ENCODE measurements around the gene CDC42BPB. TPM values are rescaled to one million over a fixed set of nuclear protein-coding genes. Genes with fewer than 3 reads are reported as not detected.

CDC42BPB gene
- total and polyA plus RNA-seq, 12 donors = 41.1 to 108 (median 77.4) TPM

DNA sequence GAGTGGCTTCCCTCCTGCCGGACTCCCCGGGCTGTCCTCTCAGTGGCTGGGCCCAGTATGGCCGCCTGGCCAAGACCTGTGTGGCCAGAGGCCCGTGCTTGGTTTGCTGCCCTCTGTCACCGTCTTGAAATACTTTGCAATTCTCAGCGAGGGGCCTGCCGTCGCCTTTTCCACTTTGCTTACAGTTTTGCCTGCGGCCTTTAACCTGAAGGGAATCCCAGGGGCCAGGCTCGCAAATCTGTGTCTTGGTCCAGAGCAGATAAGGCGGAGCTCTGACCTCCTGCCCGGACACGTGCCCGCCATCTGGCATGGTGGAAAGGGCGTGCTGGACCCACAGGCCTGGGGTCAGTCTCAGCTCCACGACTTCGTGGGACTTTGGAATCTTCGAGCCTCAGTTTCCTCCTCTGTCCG, 145.8 kb downstream of the CDC42BPB start:
- H3K36me3 ChIP-seq (replicated peaks in 1 of 2) = no peaks in the 10 kb centered on the region
- no peaks in the 10 kb centered on the region for H3K27me3 ChIP-seq
- intact Hi-C loops (cut with DNase I) = no loop called here
- no peaks in the 10 kb centered on the region for H3K9me3 ChIP-seq (replicated peaks in 1 of 3)
- WGBS, 4 donors = 88 to 93% (median 91%) methylated on average over 13 to 19 of the region's 19 CpGs
- no peak for TF ChIP-seq CTCF (IDR thresholded peaks at IDR 0.05)
- TF ChIP-seq POLR2A (IDR thresholded peaks at IDR 0.05) = no peak
- no peaks in the 10 kb centered on the region for H3K4me1 ChIP-seq (replicated peaks in 1 of 2)
- DNase-seq = no peak
- no peak overlapping the region for H3K4me3 ChIP-seq
- H3K27ac ChIP-seq = no peak overlapping the region

GRCh38 chr14:102910442-102910841, 146.9 kb downstream of the CDC42BPB start:
- Histone ChIP-seq H3K27ac (no peak overlapping the region), H3K27me3 (no peaks in the 10 kb centered on the region), H3K4me1 (replicated peaks in 1 of 2) (no peaks in the 10 kb centered on the region), H3K4me3 (no peak overlapping the region), H3K36me3 (replicated peaks in 1 of 2) (no peaks in the 10 kb centered on the region), H3K9me3 (replicated peaks in 1 of 3) (no peaks in the 10 kb centered on the region)
- no peak for DNase-seq
- intact Hi-C loops (cut with DNase I) = no loop called here
- TF ChIP-seq POLR2A (IDR thresholded peaks at IDR 0.05) (no peak), CTCF (IDR thresholded peaks at IDR 0.05) (no peak)
- WGBS, 4 donors = 92 to 94% (median 93%) methylated on average over 16 to 21 of the region's 21 CpGs

- Histone ChIP-seq H3K9me3 (replicated peaks in 1 of 3) (no peaks in the 10 kb centered on the region), H3K4me1 (replicated peaks in 1 of 2) (no peaks in the 10 kb centered on the region), H3K4me3 (no peak overlapping the region), H3K27ac (no peak overlapping the region), H3K27me3 (no peaks in the 10 kb centered on the region), H3K36me3 (replicated peaks in 1 of 2) (no peaks in the 10 kb centered on the region)
- WGBS, 4 donors = 85 to 89% (median 86%) methylated on average over 9 to 10 of the region's 10 CpGs
- intact Hi-C loops (cut with DNase I) = no loop called here
- no peak for TF ChIP-seq CTCF (IDR thresholded peaks at IDR 0.05)
- TF ChIP-seq POLR2A (IDR thresholded peaks at IDR 0.05) = no peak
- DNase-seq = no peak
Observed at GRCh38 chr14:102909911-102910310, 147.4 kb downstream of the CDC42BPB start.

DNA sequence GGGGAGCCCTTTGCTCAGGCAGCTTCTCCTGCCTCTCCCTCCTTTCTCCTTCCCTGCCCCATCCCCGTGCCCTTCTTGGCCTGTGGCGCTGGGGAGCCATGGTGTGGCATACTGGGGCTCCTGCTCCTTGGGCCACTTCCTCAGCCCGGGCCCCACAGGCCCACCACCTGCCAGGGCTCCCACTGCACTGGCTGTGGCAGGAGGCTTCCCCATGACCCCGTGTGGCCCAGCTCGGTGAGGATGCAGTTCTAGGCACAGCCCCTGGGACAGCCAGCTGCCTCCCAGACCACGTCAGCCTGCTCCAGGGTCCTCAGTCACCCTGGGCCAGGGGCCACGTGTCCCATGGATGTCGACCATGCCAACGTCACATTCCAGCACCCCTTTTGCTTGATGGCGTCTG, 147.9 kb downstream of the CDC42BPB start:
- no peaks in the 10 kb centered on the region for H3K27me3 ChIP-seq
- no peak for DNase-seq
- no peaks in the 10 kb centered on the region for H3K4me1 ChIP-seq (replicated peaks in 1 of 2)
- H3K9me3 ChIP-seq (replicated peaks in 1 of 3) = no peaks in the 10 kb centered on the region
- TF ChIP-seq CTCF (IDR thresholded peaks at IDR 0.05) = no peak
- TF ChIP-seq POLR2A (IDR thresholded peaks at IDR 0.05) = no peak
- no peak overlapping the region for H3K4me3 ChIP-seq
- intact Hi-C loops (cut with DNase I) = no loop called here
- no peaks in the 10 kb centered on the region for H3K36me3 ChIP-seq (replicated peaks in 1 of 2)
- 89 to 94% (median 92%) methylated on average over 5 to 10 of the region's 10 CpGs for WGBS, 4 donors
- H3K27ac ChIP-seq = no peak overlapping the region
